Germinal center (tissue), 1 donor: ENCODE data around the gene SLC6A8.
A peak's percentile ranks its signal among the peaks of the same experiment; 100 is the strongest.

Experiments
- DNase-seq: peaks from one replicate; pipeline ENCODE4 v3.0.0; 2012; ENCODE audit warnings: mixed read lengths, low spot score

SLC6A8 gene

GRCh38 chrX:153687121-153688039, at the start of gene SLC6A8:
Gene SLC6A8 (plus strand): TSS chrX:153687926. CDS start chrX:153688575, 649 bp downstream.
- no peak for DNase-seq

GRCh38 chrX:153638041-153638371, 49.7 kb upstream of the SLC6A8 start:
- no peak for DNase-seq

- no peak for DNase-seq
Measured at GRCh38 chrX:153638436-153639176, 49.1 kb upstream of the SLC6A8 start.

- DNase-seq = no peak
Measured at GRCh38 chrX:153639177-153640044, 48.3 kb upstream of the SLC6A8 start.

- DNase-seq = no peak
Measured at GRCh38 chrX:153640045-153640686, 47.6 kb upstream of the SLC6A8 start.

GRCh38 chrX:153640736-153641575, 46.8 kb upstream of the SLC6A8 start:
- DNase-seq = no peak

GRCh38 chrX:153641627-153642026, 46.1 kb upstream of the SLC6A8 start:
- no peak for DNase-seq

GRCh38 chrX:153642051-153642654, 45.6 kb upstream of the SLC6A8 start:
- no peak for DNase-seq

GRCh38 chrX:153642655-153643430, 44.9 kb upstream of the SLC6A8 start:
- no peak for DNase-seq

- peak; percentile 45 for DNase-seq
Measured at GRCh38 chrX:153643431-153644351, 44.0 kb upstream of the SLC6A8 start.

- no peak for DNase-seq
Measured at GRCh38 chrX:153644356-153645125, 43.2 kb upstream of the SLC6A8 start.

GRCh38 chrX:153645151-153645550, 42.6 kb upstream of the SLC6A8 start:
- no peak for DNase-seq

- DNase-seq = no peak
Measured at GRCh38 chrX:153645921-153646488, 41.7 kb upstream of the SLC6A8 start.

GRCh38 chrX:153646620-153647373, 40.9 kb upstream of the SLC6A8 start, which contains the start of gene DUSP9:
Gene DUSP9 (plus strand): TSS chrX:153647203. CDS start chrX:153647954, 751 bp downstream.
- DNase-seq = no peak

GRCh38 chrX:153647461-153648357, 40.0 kb upstream of the SLC6A8 start:
- no peak for DNase-seq
